Vagina (tissue), 2 donors: ENCODE results near the gene KRT28.

Source experiments
- POLR2A ChIP-seq, 2 donors: fragments of 450-650 bp; IDR thresholded peaks; one replicate each; pipeline ENCODE4 v1.6.1; 2017; ENCODE audit warnings: antibody characterized with exemption in 2 of 2, mild to moderate bottlenecking in 2 of 2, moderate library complexity in 2 of 2
- POLR2AphosphoS5 ChIP-seq, 2 donors: sonication (generic); formaldehyde crosslinking; IDR thresholded peaks; one replicate each; pipeline ENCODE4 v1.9.0; 2017; ENCODE audit warnings: antibody characterized with exemption in 2 of 2, mild to moderate bottlenecking in 2 of 2, low read depth in 1 of 2; ENCODE audit not compliant: insufficient read depth in 1 of 2
- TF ChIP-seq, protein P1 (sequence below), 3 experiments: fragments of 450-650 bp in 2 of 3; fragments of 200-600 bp in 1 of 3; sonication (generic) in 1 of 3; IDR thresholded peaks; one replicate each; pipeline ENCODE4 v1.5.1; 2017 to 2019; ENCODE audit warnings: antibody characterized with exemption in 3 of 3, mild to moderate bottlenecking in 2 of 3, moderate library complexity in 2 of 3

DNA sequence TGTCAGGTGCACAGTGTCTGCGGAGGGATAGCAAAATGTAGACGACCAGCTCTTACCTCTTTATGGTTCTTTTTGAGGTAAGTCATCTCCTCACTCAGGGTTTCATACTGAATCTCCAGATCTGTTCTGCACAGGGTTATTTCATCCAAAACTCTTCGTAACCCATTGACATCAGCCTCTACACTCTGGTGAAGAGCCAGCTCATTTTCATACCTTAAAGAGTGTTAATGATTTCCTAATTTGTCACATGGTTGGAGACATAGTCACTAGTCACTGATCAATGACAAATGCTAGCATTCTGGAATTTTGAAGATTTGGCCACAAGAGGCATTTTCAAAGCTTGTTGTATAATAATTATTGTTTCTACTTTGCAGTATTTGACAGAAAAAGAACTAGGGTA, 46.0 kb downstream of the KRT28 start:
- TF ChIP-seq, protein P1, sequence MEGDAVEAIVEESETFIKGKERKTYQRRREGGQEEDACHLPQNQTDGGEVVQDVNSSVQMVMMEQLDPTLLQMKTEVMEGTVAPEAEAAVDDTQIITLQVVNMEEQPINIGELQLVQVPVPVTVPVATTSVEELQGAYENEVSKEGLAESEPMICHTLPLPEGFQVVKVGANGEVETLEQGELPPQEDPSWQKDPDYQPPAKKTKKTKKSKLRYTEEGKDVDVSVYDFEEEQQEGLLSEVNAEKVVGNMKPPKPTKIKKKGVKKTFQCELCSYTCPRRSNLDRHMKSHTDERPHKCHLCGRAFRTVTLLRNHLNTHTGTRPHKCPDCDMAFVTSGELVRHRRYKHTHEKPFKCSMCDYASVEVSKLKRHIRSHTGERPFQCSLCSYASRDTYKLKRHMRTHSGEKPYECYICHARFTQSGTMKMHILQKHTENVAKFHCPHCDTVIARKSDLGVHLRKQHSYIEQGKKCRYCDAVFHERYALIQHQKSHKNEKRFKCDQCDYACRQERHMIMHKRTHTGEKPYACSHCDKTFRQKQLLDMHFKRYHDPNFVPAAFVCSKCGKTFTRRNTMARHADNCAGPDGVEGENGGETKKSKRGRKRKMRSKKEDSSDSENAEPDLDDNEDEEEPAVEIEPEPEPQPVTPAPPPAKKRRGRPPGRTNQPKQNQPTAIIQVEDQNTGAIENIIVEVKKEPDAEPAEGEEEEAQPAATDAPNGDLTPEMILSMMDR (IDR thresholded peaks at IDR 0.05), result no peak
- TF ChIP-seq POLR2A (IDR thresholded peaks at IDR 0.05), result no peak
- no peak for TF ChIP-seq POLR2AphosphoS5 (IDR thresholded peaks at IDR 0.05; ENCODE audit: insufficient read depth in 1 of 2, low read depth in 1 of 2)
